HK-2 (cell line): ENCODE data around the gene STX16.

Experiments
- DNase-seq: peaks from one replicate; pipeline ENCODE4 v3.0.0-alpha.2; 2018; ENCODE audit not compliant: unreplicated experiment

Gene STX16

DNA sequence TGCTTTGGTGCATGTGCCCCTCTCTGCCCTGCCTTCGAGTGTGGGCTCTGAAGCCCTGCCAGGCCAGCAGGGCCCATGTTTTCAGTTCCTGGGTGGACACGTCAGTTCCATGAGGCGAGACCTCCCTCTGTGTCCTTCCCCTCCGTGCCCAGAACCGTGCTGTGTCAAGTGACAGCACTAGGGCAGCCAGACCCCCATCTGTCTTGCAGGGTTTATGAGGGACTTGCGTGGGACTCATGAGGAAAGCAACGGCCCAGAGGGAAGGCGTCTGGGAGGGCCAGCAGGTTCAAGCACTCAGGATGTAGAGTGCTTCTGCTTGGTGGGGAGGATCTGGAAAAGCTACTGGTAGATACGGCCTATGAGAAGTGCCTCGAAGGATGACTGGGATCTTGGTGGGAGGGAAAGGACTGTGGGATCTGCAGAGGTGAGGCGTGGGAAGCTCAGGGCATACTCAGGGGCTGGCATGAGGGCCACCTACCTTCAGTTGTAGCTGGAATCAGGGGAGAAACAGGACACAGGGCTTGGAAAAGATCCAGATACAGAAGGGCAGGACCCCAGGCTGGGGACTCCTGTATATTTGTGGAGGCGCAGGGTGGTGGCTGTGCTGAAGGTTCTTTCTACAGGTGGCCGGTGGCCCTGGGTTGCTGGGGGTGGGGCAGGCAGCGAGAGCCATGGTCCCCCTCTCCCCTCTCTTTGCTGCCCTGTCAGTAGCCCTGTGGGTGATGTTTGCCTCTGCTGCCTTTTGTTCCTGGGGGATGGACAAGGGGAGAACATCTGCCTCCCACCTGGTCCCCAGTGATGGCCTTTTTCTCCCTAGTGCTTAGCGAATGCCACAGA, 47.0 kb downstream of the STX16 start:
- no peak for DNase-seq

DNA sequence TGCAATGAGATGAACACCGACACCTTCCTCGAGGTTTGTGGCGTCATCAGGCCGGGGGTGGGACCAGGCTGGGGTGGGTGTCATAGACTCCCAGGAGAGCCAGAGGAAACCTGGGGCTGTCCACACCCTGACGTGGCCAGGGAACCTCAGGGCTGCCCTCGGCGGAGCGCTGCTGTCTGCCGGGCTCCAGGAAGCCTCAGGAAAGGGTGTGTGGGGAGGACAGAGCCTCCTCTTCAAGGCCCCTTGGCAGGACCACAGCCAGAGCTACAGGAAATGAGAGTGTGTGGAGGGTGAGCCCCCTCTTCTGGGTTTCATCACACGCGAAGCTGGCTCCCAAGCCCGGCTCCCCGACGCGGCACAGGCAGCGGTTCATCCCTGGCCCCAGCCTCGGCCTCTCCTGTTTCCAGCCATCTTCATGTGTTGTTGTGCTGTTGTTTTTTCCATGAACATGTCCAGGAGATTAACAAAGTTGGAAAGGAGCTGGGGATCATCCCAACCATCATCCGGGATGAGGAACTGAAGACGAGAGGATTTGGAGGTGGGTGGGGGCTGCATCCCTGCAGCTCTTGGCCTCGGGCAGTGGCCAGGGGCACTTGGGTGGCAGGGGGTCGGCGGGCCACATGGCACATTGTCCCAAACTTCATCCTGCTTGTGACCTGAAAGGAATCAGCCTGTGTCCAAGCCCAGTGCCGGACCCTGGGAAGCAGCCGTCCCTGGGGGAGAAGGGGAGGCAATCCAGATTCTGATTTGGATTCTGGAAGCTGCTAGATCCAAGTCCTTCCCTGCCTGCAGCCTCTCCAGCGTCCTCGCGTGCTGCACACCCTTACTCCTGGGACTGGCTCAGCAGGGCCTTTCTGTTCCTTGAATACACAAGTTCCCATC, 47.9 kb downstream of the STX16 start:
- no peak for DNase-seq

GRCh38 chr20:58699623-58700107, 48.6 kb downstream of the STX16 start:
- DNase-seq = no peak

DNA sequence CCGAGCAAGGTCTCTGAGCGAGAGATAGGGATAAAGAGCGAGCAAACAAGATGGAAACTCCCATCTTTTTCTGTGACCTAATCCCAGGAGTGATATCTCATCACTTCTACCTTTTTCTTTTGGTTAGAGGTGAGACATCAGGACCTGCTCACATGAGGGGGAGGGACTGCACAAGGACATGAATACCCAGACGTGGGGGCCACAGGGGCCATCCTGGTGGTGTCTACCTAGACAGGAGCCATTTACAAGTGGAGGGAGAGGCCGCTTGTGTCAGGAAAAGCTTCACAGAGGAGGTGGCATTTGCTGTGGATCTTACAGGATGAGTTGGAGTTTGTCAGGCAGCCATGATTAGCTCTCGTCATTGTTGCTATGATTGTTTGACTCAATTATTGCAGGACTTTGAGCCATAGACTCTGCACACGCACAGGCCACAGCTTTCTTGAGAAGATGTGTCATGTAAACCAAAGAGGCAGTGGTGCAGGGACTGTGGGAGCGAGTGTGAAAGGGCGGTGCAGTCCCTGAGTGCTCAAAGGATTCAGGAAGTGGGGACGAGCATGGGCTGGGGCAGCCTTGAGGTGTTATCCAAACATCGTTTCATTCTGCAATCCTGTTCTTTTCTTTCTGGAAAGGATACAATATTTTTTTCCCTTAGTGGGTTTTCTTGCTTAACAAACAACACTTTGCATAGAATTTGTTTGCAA, 49.2 kb downstream of the STX16 start:
- DNase-seq = no peak

GRCh38 chr20:58700823-58701222, 49.7 kb downstream of the STX16 start:
- DNase-seq = no peak

GRCh38 chr20:58701431-58702160, 50.5 kb downstream of the STX16 start:
- DNase-seq = no peak

DNA sequence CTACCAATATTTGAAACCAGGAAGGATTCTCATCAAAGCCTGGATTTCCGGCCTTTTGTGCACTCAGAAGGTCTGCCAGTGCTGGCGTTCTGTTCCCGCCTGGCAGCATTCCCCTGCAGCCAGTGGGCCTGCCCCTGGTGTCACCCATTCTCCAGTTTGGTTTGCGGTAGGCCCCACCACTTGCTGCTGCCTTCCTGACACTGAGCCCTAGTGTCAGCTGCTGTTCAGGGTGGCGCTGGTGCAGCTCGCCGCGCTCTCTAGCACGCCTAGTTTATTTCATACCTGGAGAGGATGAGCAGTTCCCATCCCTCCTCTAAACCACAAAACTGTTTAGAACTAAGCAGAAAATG, 51.1 kb downstream of the STX16 start:
- DNase-seq = no peak

- no peak for DNase-seq
Observed at GRCh38 chr20:58702859-58703648, 52.0 kb downstream of the STX16 start.

DNA sequence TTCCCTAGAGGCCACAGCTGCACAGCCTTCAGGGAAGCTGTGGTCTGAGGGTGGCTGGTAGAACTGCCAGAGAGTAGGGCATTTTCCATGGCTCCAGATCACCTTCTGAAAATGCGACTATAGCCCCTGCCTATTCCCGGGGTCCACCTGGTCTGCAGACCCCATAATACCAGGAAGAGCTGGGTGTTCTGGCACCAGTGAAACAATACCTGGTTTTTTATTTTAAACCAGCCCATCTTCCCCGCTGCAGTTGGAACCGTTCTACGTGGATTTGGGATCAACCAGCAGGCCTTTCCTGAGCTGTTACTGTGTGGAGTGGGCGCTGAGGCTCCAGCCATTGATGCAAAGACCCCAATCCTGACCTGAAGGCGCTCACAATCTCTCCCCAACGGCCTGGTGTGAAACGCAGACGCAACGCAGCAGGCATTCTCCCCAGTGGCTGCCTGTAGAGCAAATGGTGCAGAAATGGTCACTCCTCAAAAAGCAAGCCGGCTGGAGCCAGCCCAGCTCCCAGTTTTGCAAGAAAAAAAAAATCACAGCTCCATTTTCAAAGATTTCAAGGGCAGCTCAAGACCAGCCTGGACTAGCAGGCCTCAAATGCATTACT, 52.8 kb downstream of the STX16 start:
- no peak for DNase-seq

DNA sequence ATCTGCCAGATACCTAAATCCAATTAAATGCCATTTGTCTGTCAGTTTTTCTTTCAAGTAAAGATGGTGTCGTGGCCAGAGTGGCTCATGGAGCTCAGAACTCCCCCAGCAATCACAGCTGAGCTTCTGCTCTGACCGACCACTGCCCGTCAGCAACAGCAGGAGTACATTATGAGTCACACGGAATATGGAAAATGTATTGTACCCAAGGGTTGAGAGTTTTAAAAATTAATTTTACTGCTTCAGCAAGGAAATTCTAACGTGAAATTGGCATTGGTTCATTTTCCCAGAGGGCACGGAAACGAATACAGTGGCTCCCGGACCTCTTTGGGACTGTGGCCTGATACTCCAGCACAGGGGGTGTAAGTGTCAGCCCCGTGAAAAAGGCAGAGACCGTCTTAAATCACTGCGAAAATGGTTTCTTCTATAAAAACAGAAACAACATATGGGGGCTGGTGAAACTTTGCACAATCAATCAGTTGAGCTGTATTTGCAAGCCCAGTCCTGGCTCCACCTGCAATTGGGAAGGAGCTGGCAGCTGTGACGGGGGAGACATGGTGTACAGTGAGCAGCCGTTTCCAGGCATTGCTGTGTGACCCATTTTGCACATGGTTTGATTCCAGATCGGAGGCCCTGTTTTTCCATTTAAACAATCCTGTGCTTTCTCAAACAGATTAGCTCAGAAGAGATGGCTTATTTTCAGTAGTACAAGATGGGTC, 54.3 kb downstream of the STX16 start:
- DNase-seq = no peak

DNA sequence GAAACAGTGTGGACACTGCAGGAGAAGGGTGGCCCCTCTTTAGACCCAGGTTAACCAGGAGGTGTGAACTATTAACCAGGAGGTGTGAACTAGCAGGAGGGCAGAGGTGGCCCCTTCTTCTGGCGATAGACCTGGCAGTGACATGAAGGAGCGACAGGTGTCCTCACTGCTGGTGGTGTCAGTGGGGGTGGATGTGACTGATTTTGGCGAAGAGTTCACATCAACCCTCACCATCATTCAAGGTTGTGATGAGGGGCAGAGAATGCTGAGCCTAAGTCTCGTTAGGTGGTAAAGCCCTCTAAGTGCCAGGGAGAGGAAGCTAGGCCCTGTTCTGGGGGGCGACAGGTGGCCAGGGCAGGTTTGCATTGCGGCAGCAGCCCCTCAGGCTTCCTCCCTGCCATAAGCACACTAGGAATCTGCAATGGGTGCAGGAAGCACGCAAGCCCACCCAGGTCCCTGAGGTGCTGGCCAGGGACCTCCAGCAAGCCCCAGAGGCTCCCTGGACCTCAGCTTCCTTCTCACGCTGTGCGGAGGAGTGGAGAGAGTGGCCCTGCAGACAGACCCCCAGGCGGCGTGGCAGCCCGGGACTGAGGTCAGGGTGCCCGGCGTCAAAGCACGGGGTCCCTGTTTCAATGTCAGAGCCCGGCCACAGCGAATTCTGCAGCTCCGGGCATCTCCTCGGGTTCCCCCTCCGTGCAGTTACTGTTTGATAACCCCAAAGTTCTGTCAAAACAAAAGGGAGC, 55.2 kb downstream of the STX16 start:
- DNase-seq = no peak

DNA sequence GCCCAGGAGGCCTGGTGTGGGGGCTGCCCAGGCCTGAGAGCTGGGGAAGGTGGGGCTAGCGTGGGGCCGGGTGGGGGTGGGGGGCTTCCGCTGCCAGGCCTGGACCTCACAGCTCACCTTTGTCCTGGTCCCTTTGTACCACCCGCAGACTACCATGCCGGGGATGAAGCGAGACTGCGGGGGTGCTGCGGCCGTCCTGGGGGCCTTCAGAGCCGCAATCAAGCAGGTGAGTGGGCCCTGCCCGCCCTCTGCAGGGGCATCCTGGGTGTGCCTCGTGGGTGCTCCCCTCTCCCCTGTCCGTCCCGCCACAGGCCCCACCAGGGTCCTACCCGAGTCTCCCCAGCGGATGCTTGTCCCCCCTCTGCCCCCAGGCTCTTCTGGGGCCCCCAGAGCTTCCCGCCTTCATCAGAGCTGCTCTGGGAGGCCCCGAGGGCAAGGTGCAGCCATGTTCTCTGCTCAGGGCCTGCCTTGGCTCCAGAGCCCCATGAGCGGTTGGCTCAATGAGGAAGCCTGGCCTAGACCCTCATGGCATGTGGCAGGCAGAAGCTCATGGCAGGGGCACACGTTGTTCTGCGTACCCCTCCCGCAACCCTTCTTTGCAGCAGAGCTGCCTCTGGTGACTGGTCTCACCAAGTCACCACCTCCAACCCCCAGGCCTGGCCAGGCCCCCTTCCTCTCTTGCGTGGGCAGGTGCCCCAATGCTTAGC, 56.0 kb downstream of the STX16 start:
- no peak for DNase-seq

DNA sequence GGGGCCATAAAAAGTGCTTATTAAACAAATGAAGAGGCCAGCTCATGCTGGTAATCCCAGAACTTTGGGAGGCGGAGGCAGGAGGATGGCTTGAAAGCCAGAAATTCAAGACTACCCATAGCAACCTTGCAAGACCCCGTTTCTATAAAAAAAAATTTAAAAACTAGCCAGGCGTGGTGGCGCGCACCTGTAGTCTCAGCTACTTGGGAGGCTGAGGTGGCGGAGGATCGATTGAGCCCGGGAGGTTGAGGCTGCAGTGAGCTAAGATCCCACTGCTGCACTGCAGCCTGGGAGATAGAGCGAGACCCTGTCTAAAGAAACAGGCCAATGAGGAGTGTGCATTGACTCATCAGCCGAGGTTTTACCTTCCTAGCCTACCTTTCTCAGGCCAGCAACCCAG, 56.7 kb downstream of the STX16 start:
- DNase-seq = no peak

- no peak for DNase-seq
Observed at GRCh38 chr20:58708246-58708931, 57.3 kb downstream of the STX16 start.

- DNase-seq = no peak
Observed at GRCh38 chr20:58709013-58709702, 58.1 kb downstream of the STX16 start.

- no peak for DNase-seq
Observed at GRCh38 chr20:58709703-58710039, 58.6 kb downstream of the STX16 start.
